H7 (cell line): Measurements from ENCODE around the gene TNPO2. TPM values are rescaled to one million over a fixed set of nuclear protein-coding genes. Genes with fewer than 3 reads are reported as not detected.

Experiments
- DNase-seq: peaks from one replicate; pipeline ENCODE4 v3.0.0; 2012
- H3K27me3 ChIP-seq: 2 replicates; pipeline ENCODE4 v1.6.0; 2011; ENCODE audit warnings: mild to moderate bottlenecking, low read length; ENCODE audit not compliant: control insufficient read depth, insufficient read depth
- H3K36me3 ChIP-seq: replicated peaks from 2 replicates; pipeline ENCODE4 v1.5.1; 2011; ENCODE audit warnings: low read length; ENCODE audit not compliant: control insufficient read depth, insufficient read depth
- H3K4me3 ChIP-seq: 2 replicates; pipeline ENCODE4 v1.5.1; 2011; ENCODE audit warnings: low read depth, mild to moderate bottlenecking, control low read depth, low read length, moderate library complexity; ENCODE audit not compliant: insufficient read depth
- total RNA-seq: library from RNA; depleted of rRNA; stranded (reverse); fragments of >200 nt; shearing (Covaris generic); gene quantifications from 2 replicates; pipeline ENCODE4 v1.2.3, GENCODE V29; 2014; rRNA removed

TNPO2 gene
- 34.1 and 48.9 TPM in 2 replicates for total RNA-seq

- Histone ChIP-seq H3K36me3 (peaks cover 4% of the 10 kb centered on the region), H3K27me3 (no peaks in the 10 kb centered on the region), H3K4me3 (peak within 1 kb of the TSS; percentile 49)
- DNase-seq, result peak; percentile 89
These were observed at the start of gene TNPO2 for GRCh38 chr19:12723641-12724426. TNPO2 (minus strand) TSS chr19:12723932; CDS start chr19:12720977, 2,955 bp downstream.

- Histone ChIP-seq H3K4me3 (no peak overlapping the region), H3K36me3 (peaks cover 4% of the 10 kb centered on the region), H3K27me3 (peaks cover 1% of the 10 kb centered on the region; the same call in 1 of the 2 replicates)
- no peak for DNase-seq
These were observed 48.6 kb upstream of the TNPO2 start for GRCh38 chr19:12772323-12772722.

- Histone ChIP-seq H3K36me3 (peaks cover 4% of the 10 kb centered on the region), H3K27me3 (peaks cover 1% of the 10 kb centered on the region; the same call in 1 of the 2 replicates), H3K4me3 (no peak overlapping the region)
- no peak for DNase-seq
These were observed 47.2 kb upstream of the TNPO2 start for GRCh38 chr19:12770922-12771321.

DNA sequence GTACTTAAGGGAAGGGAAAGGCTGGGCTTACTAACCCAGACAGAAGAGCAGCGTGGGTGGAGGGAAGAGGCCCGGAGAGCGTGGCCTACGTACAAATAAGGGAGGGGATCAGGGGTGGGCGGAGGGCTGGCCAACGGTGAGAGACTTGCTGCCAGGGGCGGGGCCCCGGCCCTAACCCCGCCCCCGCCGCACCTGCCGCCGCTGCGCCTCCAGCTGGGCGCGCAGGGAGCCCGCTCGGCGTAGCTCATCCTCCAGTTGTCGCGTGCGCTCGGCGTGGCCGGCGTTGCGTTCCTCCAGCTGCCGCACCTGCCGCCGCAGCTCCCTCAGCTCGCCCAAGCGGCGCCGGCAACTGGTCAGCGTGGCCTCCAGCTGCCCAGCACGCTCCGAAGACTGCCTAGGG lies 46.0 kb upstream of the TNPO2 start:
- peaks cover 4% of the 10 kb centered on the region; the same call in 1 of the 2 replicates for H3K27me3 ChIP-seq
- peak; percentile 99 for DNase-seq
- no peak overlapping the region; the same call in 1 of the 2 replicates for H3K4me3 ChIP-seq
- peaks cover 6% of the 10 kb centered on the region for H3K36me3 ChIP-seq

DNA sequence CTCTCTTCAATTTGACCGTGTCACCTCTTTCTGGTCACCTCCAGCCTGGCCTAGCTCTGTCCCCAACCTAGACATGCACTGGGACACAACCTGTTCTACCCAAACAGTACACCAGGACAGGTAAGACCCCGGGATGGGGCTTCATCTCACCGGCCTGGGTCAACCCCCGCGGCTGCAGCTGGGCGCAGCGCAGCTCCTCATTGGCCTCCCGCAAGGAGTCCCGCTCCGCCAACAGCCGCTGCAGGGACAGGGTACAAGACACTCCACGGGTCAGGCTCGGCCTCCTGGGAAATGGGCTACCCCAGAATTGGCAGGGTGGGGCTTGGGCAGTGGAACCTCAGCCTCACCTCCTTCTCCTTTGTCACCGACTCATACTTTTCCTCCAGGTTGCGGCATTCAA lies 43.9 kb upstream of the TNPO2 start:
- Histone ChIP-seq H3K27me3 (peaks cover 4% of the 10 kb centered on the region; the same call in 1 of the 2 replicates), H3K4me3 (no peak overlapping the region), H3K36me3 (peaks cover 12% of the 10 kb centered on the region)
- no peak for DNase-seq

DNA sequence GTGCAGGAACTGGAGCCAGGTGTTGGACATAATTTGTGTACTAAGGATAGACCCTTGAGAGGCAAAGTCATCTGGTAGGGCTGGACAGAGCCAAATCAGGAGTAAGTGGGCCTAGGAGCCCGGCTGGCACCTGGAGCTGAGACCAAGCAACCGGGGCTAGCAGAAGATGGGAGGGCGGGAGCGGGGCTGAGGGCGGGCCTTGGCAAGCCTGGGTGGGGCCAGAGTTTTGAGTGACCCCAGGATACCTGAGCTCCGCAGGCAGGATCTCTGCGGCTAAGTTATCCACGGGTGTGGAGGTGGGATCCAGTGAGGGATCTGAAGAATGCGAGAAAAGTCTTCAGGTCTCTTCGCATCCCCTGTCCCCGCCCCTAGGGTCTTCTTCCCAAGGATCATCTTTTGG lies 43.4 kb upstream of the TNPO2 start:
- Histone ChIP-seq H3K27me3 (peaks cover 4% of the 10 kb centered on the region; the same call in 1 of the 2 replicates), H3K4me3 (no peak overlapping the region), H3K36me3 (peaks cover 13% of the 10 kb centered on the region)
- peak; percentile 67 for DNase-seq

DNA sequence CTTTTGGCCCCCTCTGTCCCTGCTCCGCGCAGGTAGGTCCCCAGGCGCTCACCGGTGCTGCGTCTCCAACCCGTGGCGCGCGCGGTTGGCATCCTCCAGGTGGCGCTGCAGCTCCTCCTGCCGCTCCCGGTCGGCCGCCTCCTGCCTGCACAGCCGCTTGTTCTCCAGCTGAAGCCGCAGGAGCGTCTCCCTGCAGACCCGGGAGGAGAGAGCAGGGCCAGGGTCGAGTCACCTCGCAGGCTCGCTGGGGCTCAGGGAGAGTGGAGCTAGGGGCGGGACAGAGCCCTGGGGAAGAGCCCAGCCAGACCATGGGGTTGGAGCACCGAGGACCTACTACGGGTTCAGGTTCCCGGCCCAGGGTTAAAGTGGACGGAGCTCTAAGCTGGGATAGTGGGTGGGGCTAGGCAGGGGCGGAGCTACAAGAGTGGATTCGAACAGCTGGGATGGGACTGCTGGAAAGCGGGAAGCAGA lies 42.4 kb upstream of the TNPO2 start:
- H3K36me3 ChIP-seq, result peaks cover 14% of the 10 kb centered on the region
- peak overlapping the region; percentile 48 for H3K4me3 ChIP-seq
- H3K27me3 ChIP-seq, result peaks cover 4% of the 10 kb centered on the region; the same call in 1 of the 2 replicates
- peak; percentile 91 for DNase-seq

DNA sequence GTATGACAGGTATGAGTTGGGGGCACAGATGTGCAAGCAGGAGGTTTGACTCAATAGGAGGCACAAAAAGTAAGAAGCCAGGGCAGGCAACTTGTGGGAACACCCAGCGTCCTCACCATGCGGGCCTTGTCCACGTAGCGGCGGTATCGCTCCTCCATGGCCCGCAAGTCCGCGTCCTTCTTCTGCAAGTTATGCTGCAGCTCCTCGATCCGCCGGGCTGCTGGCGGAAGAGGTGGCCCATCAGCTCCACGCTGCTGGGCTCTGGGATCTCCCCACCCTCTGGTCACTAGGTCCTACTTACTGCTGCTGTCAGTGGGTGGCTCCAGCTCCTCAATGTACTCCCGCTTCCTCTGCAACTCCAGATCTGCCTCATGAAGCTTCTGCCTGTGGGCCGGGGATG lies 41.0 kb upstream of the TNPO2 start:
- H3K4me3 ChIP-seq, result no peak overlapping the region
- DNase-seq, result no peak
- peaks cover 2% of the 10 kb centered on the region; the same call in 1 of the 2 replicates for H3K27me3 ChIP-seq
- peaks cover 13% of the 10 kb centered on the region for H3K36me3 ChIP-seq

DNA sequence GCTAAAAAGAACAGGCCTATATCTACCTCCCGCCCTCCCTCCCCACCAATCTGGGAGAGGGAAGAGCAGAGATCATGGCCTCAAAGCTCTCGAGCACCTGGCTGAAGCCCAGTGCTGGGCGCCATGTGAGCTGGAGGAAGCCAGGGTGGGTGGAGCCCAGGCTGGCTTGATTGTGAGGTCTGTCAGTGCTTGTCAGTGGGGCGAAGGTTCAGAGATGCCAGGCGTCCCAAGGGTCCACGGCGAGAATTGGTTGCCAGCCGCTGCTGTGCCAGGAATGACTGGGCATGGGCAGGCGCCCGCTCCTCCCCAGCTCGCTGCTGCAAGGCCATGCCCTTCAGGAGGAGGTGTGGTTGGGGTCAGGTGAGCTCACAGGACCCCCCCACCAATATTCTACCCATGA lies 39.4 kb upstream of the TNPO2 start:
- DNase-seq, result no peak
- peaks cover 13% of the 10 kb centered on the region for H3K36me3 ChIP-seq
- peaks cover 3% of the 10 kb centered on the region; the same call in 1 of the 2 replicates for H3K27me3 ChIP-seq
- no peak overlapping the region for H3K4me3 ChIP-seq

GRCh38 chr19:12759686-12760085 lies 36.0 kb upstream of the TNPO2 start:
- H3K27me3 ChIP-seq, result peaks cover 5% of the 10 kb centered on the region; the same call in 1 of the 2 replicates
- H3K36me3 ChIP-seq, result peaks cover 11% of the 10 kb centered on the region
- no peak for DNase-seq
- no peak overlapping the region for H3K4me3 ChIP-seq

DNA sequence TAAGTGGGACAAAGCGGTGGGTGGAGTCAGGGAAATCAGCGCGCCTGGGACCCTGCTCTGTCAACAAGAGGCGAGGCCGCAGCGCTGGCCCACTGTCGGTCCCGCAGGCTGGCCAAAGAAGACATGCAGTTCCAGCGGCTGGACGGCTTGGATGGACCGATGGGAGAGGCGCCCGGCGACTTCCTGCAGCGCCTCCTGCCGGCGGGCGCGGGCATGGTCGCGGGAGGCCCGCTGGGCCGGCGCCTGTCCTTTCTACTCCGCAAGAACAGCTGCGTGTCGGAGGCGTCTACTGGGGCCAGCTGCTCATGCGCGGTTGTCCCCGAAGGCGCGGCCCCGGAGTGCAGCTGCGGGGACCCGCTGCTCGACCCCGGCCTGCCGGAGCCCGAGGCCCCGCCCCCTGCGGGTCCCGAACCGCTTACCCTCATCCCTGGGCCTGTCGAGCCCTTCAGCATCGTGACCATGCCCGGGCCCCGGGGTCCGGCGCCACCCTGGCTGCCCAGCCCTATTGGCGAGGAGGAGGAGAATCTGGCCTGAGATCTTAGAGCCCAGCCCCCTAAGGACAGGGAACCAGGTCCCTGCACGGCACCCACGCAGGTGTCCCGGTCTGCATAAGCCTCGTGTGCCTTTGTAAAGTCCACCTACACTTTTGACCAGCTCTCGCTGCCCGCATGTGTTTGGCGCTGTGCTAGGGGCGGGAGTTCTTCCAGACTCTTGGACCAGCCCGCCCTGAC lies 34.0 kb upstream of the TNPO2 start:
- H3K27me3 ChIP-seq, result peaks cover 8% of the 10 kb centered on the region; the same call in 1 of the 2 replicates
- peak overlapping the region; percentile 39 for H3K4me3 ChIP-seq
- H3K36me3 ChIP-seq, result peaks cover 3% of the 10 kb centered on the region; the same call in 1 of the 2 replicates
- DNase-seq, result peak; percentile 98

DNA sequence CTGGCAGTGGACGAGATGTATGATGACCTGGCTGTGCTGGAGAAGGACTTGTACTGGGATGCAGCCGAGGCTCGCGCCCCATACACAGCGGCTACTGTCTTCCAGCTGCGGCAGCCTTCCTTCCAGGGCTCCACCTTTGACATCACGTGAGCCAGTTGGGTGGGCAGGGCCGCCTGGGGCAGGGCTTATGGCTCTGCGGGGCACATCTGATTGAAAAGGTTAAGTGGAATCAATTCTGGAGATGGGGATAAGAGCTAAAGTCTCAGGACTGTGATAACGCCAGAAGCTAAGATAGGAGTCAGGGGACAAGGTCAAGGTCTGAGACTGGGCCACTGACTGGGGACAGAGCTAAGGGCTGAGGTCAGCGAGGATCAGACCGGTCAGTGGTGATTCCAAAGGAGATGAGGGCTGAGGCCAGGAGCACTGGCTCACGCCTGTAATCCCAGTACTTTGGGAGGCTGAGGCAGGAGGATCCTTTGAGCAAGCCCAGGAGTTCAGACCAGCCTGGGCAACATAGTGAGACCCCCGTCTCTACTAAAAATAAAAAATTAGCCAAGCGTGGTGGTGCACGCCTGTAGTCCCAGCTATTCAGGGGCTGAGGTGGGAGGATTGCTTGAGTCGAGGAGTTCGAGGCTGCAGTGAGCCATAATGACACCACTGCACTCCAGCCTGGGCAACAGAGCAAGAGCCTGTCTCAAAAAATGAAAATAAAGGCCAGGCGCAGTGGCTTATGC lies 32.6 kb upstream of the TNPO2 start:
- no peak for DNase-seq
- H3K36me3 ChIP-seq, result no peaks in the 10 kb centered on the region
- no peak overlapping the region for H3K4me3 ChIP-seq
- H3K27me3 ChIP-seq, result peaks cover 20% of the 10 kb centered on the region

- peaks cover 35% of the 10 kb centered on the region for H3K27me3 ChIP-seq
These were observed 30.9 kb upstream of the TNPO2 start for GRCh38 chr19:12754465-12755196.

More at GRCh38 chr19:12754465-12755196, 30.9 kb upstream of the TNPO2 start:
- Histone ChIP-seq H3K4me3 (no peak overlapping the region), H3K36me3 (no peaks in the 10 kb centered on the region)
- peak; percentile 57 for DNase-seq
